CD4-positive, alpha-beta T cell treated with Interferon alpha-2 for 1 hour (primary cell): ENCODE measurements around the gene GSTP1.
"Not testable (repeated sequence)": the region's sequence is repeated elsewhere in the genome, so short reads cannot be mapped to it uniquely, and the experiment has no call there.

Experiments used
- DNase-seq, 2 donors: peaks; one replicate each; pipeline ENCODE4 v3.0.0-alpha.2; 2020 to 2022

Gene GSTP1

DNA sequence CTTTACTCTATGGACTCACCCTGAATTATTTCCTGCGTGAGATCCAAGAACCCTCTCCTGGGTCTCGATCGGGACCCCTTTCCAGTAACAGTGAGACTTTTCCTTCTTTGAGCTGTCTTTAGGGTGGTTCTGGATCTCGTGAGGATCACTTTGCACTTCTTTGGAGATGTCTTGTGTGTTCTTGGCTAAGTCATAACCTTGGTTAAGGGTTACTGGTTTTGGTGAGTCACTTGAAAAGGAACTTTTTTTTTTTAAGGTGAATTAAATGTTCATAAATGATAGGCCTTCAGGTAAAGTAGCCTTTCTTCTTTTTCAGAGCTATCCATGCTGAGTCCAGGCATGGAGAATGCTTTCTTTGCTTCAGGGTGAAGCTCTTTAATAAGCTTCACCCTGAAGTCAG lies 19.4 kb upstream of the GSTP1 start:
- no peak for DNase-seq

DNA sequence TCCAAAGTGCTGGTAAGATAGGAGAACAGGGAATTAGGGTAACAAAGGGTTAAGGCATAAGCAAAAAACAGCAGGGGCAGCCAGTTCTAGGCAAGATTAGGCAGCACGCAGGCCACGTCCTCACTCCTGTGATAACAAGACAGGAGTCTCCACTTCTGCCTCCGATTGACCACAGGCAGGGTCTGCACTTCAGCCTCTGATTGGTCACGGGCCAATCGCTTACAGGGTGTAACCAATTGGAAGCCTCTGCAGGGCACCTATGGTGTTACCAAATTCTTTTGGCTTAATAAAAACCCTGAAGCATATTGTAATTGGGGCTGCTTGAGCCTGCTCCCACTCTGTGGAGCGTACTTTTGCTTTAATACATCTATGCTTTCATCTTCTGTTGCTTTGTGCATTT lies 12.2 kb upstream of the GSTP1 start:
- DNase-seq, result no peak

DNA sequence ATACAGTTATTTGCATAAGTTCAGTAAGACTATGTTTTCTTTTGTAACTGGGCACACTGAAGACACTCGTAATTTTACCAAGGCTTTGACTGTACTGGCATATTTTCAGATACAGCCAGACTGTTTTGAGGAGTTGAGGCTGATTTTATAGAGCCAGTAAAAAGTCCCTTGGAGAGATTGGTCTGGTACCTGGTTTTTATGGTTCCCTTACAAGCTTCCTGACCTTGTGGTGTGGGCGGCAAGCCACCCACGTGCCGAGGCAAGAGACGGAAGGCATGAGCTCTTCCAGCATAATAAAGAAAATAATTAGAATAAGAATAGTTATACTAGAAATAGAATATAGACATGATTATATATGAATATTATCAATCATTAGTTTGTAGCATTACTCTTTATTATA lies 11.3 kb upstream of the GSTP1 start:
- DNase-seq, result no peak

DNA sequence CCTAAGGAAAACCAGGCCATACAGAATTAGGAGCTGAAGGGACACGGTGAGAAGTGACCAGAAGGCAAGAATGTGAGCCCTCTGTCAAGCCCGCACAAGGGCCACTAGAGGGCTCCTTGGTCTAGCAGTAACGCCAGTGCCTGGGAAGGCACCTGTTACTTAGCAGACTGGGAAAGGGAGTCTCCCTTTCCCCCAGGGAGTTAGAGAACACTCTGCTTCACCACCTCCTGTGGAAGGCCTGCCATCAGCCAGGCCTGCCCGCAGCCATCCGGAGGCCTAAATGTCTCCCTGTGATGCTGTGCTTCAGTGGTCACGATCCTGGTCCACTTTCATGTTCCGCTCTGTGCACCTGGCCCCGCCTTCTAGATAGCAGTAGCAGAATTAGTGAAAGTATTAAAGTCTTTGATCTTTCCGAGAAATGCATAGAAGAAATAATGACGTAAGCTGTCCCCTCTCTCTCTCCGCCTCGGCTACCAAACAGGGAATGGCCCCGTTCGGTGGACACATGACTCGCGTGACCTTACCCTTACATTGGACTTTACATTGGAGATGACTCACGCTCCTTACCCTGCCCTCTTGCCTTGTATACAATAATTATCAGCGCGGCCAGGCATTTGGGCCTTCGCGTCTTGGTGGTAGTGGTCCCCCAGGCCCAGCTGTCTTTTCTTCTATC lies 10.7 kb upstream of the GSTP1 start:
- DNase-seq, result peak; percentile 42 to 49

DNA sequence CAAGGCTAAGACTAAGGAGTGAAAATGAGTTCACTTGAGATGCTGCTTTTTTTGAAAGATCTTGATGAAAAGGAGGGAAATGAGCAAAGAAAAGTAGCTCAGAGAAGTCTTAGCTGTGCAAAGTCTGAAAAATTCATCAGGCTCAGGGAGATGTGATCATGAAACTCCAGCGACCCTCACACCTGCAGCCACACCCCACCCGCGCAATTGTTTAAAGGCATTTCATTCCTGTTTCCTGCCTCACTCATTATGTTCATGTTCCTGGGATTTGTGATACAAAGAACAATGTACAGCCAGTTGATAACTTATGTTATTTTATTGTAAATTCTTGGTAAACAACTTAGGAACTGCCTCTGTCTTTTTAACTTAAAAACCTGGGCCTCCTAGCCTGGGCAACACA lies 8.7 kb upstream of the GSTP1 start:
- no peak for DNase-seq

DNA sequence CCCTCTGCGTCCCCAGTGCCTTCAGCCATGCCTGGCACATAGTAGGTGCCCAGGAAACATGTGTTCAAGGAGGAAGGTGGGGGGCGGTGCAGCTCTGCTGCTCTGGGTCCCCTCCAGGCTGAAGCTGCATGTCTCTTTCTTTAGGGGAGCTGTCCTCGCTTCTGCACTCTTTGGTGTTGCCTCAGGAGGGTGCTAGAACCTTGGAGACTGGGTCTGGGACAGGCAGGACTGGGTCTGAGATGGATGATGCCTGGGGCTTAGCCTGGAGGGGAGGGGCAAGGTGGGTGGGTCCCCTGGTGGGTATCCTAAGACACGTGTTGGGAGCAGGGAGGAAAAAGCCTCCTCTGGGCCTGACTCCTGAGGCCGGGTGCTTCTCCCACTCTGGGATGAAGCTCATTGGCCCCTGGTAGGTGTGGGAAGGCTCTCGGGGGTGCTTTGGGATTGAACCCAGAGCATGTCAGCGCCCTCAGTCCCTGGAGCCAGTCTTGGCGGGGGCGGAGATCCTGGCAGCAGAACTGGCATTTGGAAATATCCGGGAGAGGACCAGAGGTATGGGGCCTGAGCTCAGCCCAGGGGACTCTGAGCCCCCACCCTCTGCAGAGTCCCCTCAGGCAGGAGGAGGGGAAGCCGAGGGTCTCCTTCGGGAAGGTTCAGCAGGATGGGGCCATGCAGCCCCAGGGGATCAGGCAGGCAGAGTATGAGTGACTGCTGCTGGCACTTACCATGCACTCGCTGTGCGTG lies 6.7 kb upstream of the GSTP1 start:
- no peak for DNase-seq

DNA sequence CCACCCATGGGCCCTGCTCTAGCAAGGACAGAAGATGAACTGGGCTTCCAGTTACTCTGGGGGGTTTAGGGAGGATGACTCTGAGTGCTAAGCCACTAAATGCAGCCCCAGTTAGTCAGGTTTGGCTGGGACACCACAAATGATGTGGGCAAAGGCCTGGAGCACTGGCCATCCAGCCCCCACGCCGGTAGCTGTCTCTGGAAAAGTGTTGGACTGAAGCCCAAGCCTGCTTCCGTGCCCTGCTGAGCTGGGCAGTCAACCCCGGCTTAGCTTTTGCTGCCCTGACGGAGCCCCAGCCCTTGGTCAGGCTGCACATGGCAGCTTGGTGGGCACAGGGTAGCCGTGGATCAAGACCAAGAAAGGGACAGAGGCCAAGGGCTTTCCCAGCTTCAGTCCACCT lies 5.7 kb upstream of the GSTP1 start:
- DNase-seq, result no peak

DNA sequence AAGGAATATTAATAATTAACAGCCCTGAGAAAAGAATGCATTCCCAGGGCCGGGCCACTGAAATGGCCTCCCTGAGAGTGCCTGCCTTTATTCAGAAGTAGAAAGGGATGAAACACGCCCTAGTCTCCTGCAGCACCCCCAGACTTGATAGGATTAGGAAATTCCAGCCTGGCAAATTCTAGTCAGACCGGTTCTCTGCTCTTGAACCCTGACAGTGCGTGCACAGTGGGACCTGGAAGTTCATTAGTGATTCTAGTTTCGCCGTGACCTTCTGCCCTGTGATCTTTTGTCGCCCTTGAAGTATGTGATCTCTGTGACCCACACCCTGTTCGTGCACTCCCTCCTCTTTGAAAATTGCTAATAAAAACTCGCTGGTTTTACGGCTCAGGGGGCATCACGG lies 2.1 kb upstream of the GSTP1 start:
- no peak for DNase-seq

DNA sequence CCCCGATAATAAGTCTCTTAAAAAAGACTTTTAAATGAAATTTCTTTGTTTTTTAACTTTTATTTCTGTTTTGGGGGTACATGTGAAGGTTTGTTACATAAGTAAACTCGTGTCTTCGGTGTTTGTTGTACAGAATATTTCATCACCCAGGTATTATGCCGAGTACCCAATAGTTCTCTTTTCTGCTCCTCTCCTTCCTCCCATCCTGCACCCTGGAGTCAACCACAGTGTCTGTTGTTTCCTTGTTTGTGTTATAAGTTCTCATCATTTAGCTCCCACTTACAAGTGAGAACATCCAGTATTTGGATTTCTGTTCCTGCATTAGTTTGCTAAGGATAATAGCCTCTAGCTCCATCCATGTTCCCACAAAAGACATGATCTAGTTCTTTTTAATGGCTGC lies 1.6 kb upstream of the GSTP1 start:
- no peak for DNase-seq

DNA sequence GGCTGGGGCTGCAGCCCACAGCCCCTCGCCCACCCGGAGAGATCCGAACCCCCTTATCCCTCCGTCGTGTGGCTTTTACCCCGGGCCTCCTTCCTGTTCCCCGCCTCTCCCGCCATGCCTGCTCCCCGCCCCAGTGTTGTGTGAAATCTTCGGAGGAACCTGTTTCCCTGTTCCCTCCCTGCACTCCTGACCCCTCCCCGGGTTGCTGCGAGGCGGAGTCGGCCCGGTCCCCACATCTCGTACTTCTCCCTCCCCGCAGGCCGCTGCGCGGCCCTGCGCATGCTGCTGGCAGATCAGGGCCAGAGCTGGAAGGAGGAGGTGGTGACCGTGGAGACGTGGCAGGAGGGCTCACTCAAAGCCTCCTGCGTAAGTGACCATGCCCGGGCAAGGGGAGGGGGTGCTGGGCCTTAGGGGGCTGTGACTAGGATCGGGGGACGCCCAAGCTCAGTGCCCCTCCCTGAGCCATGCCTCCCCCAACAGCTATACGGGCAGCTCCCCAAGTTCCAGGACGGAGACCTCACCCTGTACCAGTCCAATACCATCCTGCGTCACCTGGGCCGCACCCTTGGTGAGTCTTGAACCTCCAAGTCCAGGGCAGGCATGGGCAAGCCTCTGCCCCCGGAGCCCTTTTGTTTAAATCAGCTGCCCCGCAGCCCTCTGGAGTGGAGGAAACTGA lies 731 bp downstream of the GSTP1 start:
- DNase-seq, result peak; percentile 25 to 45

DNA sequence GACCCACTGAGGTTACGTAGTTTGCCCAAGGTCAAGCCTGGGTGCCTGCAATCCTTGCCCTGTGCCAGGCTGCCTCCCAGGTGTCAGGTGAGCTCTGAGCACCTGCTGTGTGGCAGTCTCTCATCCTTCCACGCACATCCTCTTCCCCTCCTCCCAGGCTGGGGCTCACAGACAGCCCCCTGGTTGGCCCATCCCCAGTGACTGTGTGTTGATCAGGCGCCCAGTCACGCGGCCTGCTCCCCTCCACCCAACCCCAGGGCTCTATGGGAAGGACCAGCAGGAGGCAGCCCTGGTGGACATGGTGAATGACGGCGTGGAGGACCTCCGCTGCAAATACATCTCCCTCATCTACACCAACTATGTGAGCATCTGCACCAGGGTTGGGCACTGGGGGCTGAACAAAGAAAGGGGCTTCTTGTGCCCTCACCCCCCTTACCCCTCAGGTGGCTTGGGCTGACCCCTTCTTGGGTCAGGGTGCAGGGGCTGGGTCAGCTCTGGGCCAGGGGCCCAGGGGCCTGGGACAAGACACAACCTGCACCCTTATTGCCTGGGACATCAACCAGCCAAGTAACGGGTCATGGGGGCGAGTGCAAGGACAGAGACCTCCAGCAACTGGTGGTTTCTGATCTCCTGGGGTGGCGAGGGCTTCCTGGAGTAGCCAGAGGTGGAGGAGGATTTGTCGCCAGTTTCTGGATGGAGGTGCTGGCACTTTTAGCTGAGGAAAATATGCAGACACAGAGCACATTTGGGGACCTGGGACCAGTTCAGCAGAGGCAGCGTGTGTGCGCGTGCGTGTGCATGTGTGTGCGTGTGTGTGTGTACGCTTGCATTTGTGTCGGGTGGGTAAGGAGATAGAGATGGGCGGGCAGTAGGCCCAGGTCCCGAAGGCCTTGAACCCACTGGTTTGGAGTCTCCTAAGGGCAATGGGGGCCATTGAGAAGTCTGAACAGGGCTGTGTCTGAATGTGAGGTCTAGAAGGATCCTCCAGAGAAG lies 1.6 kb downstream of the GSTP1 start:
- no peak for DNase-seq

DNA sequence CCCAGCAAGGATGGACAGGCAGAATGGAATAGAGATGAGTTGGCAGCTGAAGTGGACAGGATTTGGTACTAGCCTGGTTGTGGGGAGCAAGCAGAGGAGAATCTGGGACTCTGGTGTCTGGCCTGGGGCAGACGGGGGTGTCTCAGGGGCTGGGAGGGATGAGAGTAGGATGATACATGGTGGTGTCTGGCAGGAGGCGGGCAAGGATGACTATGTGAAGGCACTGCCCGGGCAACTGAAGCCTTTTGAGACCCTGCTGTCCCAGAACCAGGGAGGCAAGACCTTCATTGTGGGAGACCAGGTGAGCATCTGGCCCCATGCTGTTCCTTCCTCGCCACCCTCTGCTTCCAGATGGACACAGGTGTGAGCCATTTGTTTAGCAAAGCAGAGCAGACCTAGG lies 2.3 kb downstream of the GSTP1 start:
- no peak for DNase-seq

DNA sequence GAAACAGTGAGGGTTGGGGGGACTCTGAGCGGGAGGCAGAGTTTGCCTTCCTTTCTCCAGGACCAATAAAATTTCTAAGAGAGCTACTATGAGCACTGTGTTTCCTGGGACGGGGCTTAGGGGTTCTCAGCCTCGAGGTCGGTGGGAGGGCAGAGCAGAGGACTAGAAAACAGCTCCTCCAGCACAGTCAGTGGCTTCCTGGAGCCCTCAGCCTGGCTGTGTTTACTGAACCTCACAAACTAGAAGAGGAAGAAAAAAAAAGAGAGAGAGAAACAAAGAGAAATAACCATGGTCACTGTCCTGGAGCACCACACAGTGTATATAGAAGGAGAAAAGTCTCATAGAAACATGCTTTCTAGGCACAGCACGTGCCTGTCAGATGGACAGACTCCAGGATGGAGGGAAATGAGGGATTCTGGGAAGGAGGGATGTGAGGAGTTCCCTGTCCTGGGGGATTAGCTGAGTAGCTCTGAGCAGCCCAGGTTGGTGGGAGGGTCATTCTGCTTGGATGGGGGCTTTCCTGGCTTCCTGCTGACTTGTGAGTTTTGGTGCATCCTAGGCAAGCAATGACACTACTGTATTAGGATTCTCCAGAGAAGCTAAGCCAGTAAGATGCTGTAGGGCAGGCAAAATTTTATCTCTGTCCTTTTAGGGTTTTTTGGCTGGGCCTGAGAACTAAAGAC lies 3.1 kb downstream of the GSTP1 start:
- DNase-seq, result no peak

DNA sequence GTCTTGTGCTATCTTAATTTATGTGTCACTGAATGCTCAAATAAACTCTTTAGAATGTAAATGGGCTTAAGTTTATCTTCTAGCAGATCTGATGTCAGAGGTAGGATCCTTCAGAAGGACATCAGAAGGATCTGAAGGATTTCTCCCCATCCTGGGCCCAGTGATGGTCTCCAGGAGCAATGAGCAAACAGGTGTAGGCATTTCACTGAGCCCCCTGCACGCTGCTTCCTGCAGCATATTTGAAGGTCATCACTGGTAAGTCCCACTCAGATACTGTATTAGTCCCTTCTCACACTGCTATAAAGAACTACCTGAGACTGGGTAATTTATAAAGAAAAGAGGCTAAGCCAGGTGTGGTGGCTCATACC lies 4.5 kb downstream of the GSTP1 start:
- DNase-seq, result no peak

DNA sequence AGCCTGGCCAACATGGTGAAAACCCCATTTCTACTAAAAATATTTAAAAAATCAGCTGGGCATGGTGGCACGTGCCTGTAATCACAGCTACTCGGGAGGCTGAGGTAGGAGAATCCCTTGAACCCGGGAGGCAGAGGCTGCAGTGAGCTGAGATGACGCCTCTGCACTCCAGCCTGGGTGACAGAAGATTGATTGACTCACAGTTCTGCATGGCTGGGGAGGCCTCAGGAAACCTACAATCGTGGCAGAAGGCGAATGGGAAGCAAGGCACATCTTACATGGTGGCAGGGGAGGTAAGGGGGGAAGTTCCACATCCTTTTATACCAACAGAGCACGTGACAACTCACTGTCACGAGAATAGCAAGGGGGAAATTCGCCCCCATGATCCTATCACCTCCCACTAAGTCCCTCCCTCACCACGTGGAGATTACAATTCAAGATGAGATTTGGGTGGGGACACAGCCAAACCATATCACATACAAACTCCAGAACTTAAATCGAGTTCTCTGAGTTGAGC lies 5.3 kb downstream of the GSTP1 start:
- not testable (repeated sequence) for DNase-seq

DNA sequence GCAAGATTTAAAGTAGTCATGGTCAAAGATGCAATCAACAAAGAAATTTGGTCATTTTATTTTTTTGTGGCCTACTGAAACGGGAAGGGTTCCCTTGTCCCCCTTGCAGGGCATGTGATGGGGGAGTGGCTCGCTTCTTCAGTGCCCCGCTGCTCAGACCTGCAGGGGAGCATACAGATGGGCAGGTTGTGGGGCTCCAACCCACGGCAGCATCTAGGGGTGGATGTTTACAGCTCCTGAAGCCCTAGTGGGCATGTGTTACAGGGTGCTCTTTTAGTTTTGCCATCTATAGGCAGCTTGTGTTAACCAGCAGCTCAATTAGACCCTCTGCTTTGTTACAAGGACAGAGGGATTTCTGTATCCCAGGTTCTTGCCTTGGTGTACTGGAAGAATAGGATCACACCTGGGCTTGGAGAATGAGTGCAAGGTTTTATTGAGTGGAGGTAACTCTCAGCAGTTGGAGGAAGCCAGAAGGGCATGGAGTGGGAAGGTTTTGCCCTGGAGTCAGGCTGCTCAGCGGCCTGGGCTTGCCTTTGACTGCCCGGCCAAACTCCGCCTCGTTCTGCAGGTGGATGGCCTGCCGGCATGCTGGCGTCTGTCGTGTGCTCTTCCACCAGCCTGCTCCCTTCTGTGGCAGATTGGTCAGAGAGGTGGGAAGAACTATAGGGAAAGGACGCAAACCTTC lies 9.4 kb downstream of the GSTP1 start:
- DNase-seq, result no peak

DNA sequence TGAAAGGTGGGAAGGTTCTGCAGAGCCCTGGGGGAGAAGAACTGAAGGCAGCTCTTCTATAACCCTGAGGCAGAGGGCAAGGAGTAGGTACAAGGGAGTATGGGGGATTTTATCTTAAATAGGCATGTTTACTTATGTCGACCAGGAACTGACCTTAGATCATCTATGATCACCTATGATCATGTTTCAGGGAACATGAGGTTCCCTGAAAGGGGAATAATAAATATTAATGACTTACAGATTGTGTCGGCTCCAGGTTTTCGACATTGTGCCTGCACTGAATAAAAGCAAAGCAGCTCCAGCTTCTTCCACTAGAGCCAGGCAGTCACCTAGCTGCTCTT lies 9.9 kb downstream of the GSTP1 start:
- no peak for DNase-seq

DNA sequence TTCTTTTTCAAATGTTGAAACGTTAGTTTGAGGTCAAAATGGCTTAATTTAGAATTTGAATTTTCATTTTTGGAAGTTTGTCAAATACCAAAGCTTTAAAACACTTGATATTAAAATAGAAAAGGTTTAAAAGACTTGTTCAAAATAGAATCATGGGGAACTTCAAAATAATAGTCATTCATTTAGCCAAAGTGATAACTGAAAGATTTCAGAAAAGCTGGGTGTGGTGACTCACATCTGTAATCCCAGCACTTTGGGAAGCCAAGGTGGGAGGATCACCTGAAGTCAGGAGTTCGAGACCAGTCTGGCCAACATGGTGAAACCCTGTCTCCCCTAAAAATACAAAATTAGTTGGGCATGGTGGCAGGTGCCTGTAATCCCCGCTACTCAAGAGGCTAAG lies 10.9 kb downstream of the GSTP1 start:
- no peak for DNase-seq

DNA sequence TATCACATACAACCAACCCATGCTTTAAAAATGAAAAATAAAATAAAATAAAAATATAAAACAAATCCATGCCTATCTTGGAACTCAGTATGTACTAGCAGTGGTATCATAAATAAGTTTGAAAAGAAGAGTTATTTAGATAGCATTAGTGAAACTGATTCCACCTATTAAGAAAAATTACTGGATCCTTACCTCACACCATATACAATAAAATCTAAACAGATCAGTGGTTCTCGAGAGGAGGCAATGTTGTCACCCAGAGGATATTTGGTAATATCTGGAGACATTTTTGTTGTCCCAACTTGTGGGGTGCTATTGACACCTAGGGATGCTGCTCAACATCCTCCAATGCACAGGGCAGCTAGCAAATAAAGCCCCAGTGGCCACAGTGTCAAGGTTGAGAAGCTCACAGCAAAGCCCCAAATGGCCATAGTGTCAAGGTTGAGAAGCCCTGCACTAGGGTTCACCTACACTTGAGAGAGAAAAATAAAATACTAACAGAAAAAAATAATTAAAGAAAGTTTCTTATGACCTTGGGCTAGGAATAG lies 13.2 kb downstream of the GSTP1 start:
- no peak for DNase-seq

DNA sequence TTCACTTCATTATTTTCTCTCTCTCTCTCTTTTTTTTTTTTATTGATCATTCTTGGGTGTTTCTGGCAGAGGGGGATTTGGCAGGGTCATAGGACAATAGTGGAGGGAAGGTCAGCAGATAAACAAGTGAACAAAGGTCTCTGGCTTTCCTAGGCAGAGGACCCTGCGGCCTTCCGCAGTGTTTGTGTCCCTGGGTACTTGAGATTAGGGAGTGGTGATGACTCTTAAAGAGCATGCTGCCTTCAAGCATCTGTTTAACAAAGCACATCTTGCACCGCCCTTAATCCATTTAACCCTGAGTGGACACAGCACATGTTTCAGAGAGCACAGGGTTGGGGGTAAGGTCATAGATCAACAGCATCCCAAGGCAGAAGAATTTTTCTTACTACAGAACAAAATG lies 13.8 kb downstream of the GSTP1 start:
- not testable (repeated sequence) for DNase-seq

DNA sequence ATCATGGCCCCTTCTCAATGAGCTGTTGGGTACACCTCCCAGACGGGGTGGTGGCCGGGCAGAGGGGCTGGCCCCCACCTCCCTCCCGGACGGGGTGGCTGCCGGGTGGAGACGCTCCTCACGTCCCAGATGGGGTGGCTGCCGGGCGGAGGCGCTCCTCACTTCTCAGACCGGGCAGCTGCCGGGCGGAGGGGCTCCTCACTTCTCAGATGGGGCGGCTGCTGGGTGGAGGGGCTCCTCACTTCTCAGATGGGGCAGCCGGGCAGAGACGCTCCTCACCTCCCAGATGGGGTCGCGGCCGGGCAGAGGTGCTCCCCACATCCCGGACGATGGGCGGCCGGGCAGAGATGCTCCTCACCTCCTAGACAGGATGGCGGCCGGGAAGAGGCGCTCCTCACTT lies 14.4 kb downstream of the GSTP1 start:
- DNase-seq, result not testable (repeated sequence)
